DMS114 treated with DMSO at 0.1 percent for 48 hours (cell line): Measurements from ENCODE around the gene MARCKSL1.
"Not testable (repeated sequence)": the region's sequence is repeated elsewhere in the genome, so short reads cannot be mapped to it uniquely, and the experiment has no call there.

Experiments
- DNase-seq: peaks from one replicate; lab custom pipeline; 2025; ENCODE audit not compliant: unreplicated experiment; lab: John Stamatoyannopoulos, UW

Gene MARCKSL1

GRCh38 chr1:32334274-32334861 is 1.7 kb downstream of the MARCKSL1 start:
- DNase-seq: no peak

- DNase-seq: no peak
Measured at GRCh38 chr1:32333251-32333963, 2.6 kb downstream of the MARCKSL1 start.

GRCh38 chr1:32332290-32333079 is 3.5 kb downstream of the MARCKSL1 start:
- DNase-seq: no peak

GRCh38 chr1:32331549-32331948 is 4.5 kb downstream of the MARCKSL1 start:
- no peak for DNase-seq

- no peak for DNase-seq
Measured at GRCh38 chr1:32330558-32331151, 5.4 kb downstream of the MARCKSL1 start.

GRCh38 chr1:32329931-32330466 is 6.0 kb downstream of the MARCKSL1 start:
- DNase-seq: no peak

GRCh38 chr1:32327204-32327603 is 8.8 kb downstream of the MARCKSL1 start:
- DNase-seq: no peak

GRCh38 chr1:32321712-32322291 is 14.2 kb downstream of the MARCKSL1 start:
- DNase-seq: no peak

- DNase-seq: no peak
Measured at GRCh38 chr1:32318127-32318869, 17.7 kb downstream of the MARCKSL1 start.

GRCh38 chr1:32316903-32317277 is 19.1 kb downstream of the MARCKSL1 start:
- DNase-seq: no peak

- DNase-seq: no peak
Measured at GRCh38 chr1:32311709-32312393, 24.2 kb downstream of the MARCKSL1 start.

GRCh38 chr1:32309960-32310359 is 26.1 kb downstream of the MARCKSL1 start:
- DNase-seq: no peak

- DNase-seq: no peak
Measured at GRCh38 chr1:32307324-32307723, 28.7 kb downstream of the MARCKSL1 start.

- no peak for DNase-seq
Measured at GRCh38 chr1:32305310-32305709, 30.7 kb downstream of the MARCKSL1 start.

GRCh38 chr1:32303997-32304622 is 31.9 kb downstream of the MARCKSL1 start:
- DNase-seq: no peak

GRCh38 chr1:32303358-32303757 is 32.7 kb downstream of the MARCKSL1 start:
- DNase-seq: no peak

- DNase-seq: no peak
Measured at GRCh38 chr1:32299327-32299726, 36.7 kb downstream of the MARCKSL1 start.

- DNase-seq: not testable (repeated sequence)
Measured at GRCh38 chr1:32298211-32298610, 37.8 kb downstream of the MARCKSL1 start.
